ENCODE data around the gene GPR25.

GRCh38 chr1:200888349-200888838 lies 15.6 kb downstream of the GPR25 start:
- TF ChIP-seq GATA3 (IDR thresholded peaks at IDR 0.05; ENCODE audit: low read depth, low read length) (no peak), GATA2 (IDR thresholded peaks at IDR 0.05; ENCODE audit: low read depth, low read length) (no peak)

Data from SH-SY5Y (cell line).